ENCODE measurements around the gene TGDS.

Gene TGDS

DNA sequence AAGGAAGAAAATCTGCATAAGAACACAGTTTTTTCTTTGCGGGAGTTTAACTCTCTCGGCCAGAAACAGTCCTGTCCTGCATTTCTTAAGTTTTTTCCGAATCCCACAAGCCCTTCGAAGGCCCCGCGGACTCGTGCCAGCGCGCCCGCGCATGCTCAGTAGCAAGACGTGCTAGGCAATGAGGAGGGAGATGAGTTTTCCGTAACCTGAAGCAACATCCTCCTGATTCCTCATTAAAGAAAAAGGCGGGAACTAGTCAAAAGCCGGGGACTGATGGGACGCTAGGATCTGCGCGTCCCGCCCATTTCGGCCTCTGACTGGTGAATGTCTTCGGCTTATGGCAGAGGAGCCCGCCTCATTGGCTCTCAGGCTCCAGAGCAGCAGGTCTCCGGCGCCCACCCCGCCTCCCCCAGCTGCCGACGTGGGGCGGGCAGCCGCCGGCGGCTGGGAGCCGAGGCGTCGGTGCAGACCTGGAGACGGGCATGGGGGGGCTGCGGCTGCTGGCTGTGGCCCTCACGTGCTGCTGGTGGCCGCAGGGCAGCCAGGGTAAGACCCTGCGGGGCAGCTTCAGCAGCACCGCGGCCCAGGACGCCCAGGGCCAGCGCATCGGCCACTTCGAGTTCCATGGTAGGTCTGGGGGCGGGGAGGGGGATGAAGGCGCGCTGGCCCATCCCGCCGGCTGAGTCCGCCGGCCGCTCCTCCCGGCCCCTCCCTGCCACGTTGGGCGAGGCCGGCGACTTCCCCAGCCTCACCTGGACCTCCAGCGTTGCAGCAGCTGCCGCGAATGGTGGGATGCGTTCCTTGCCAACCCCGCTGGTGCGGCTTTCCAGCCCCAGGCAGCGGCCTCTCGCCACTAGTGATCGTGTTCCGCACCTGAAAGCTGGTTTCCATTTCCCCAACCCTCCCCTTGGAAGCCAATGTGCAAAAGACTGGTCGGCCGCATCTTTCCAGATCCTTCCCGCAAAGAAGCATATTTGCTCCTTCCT, 5.8 kb upstream of the TGDS start, which contains the start of gene GPR180:
Gene GPR180 (plus strand): TSS at position 412 of the 986 bp plus-strand sequence. CDS start 71 bp downstream, at position 483.
- H4K20me1 ChIP-seq (ENCODE audit: insufficient read depth, low read length): no peaks in the 10 kb centered on the region
- H3K9me3 ChIP-seq (replicated peaks; ENCODE audit: insufficient read depth, low read length): no peaks in the 10 kb centered on the region
- no peaks in the 10 kb centered on the region for H3K9me2 ChIP-seq (replicated peaks; ENCODE audit: insufficient read depth, low read length)
- H3K27ac ChIP-seq (ENCODE audit: low read length): peak within 1 kb of the TSS; percentile 38; the same call in 1 of the 2 replicates
- peaks cover 11% of the 10 kb centered on the region for H3K79me2 ChIP-seq (ENCODE audit: low read length)
- peak within 1 kb of the TSS; percentile 62 for H3K4me2 ChIP-seq (ENCODE audit: low read depth, low read length)
- TF ChIP-seq, protein P1, sequence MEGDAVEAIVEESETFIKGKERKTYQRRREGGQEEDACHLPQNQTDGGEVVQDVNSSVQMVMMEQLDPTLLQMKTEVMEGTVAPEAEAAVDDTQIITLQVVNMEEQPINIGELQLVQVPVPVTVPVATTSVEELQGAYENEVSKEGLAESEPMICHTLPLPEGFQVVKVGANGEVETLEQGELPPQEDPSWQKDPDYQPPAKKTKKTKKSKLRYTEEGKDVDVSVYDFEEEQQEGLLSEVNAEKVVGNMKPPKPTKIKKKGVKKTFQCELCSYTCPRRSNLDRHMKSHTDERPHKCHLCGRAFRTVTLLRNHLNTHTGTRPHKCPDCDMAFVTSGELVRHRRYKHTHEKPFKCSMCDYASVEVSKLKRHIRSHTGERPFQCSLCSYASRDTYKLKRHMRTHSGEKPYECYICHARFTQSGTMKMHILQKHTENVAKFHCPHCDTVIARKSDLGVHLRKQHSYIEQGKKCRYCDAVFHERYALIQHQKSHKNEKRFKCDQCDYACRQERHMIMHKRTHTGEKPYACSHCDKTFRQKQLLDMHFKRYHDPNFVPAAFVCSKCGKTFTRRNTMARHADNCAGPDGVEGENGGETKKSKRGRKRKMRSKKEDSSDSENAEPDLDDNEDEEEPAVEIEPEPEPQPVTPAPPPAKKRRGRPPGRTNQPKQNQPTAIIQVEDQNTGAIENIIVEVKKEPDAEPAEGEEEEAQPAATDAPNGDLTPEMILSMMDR (IDR thresholded peaks at IDR 0.05; ENCODE audit: low read length): no peak
- TF ChIP-seq EZH2phosphoT487 (IDR thresholded peaks at IDR 0.05; ENCODE audit: low read length): no peak
- no peak for TF ChIP-seq EZH2 (optimal IDR thresholded peaks at IDR 0.05; ENCODE audit: low read depth, low read length)
- H3F3A ChIP-seq (ENCODE audit: insufficient read depth, low read length): 0 out of 2 replicates have a peak, but pooled peaks cover 7% of the 10 kb centered on the region
- H3K36me3 ChIP-seq (replicated peaks; ENCODE audit: insufficient read depth, low read length): no peaks in the 10 kb centered on the region
- H3K9ac ChIP-seq (ENCODE audit: low read length): peak within 1 kb of the TSS; percentile 77
- no peaks in the 10 kb centered on the region for H3K27me3 ChIP-seq (replicated peaks; ENCODE audit: insufficient read depth, low read length)
- H3K4me3 ChIP-seq (ENCODE audit: low read length): peak within 1 kb of the TSS; percentile 76
- H2AFZ ChIP-seq (ENCODE audit: low read length): peak within 1 kb of the TSS; percentile 85
- DNase-seq: peak; percentile 99
- peaks cover 7% of the 10 kb centered on the region; the same call in 1 of the 2 replicates for H3K4me1 ChIP-seq (ENCODE audit: low read length)

DNA sequence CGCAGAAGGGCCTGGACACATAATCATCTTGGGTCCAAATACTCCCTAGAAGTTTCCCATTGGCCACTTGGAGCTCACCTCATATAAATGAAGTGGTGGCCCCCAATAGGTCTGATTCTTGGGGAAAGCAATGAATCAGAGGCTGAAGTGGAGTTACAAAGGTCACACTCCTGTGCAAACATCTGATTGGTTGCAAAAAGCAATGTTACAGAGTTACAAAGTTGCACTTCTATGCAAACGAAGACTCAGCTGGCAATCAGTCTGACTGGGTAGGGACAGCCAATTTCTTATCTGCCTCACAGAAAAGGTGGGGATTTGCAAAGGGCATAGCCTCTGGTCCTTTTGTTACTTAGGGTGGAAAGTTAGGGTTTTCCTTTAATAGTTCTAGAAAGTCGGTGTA, 3.9 kb upstream of the TGDS start:
- peaks cover 9% of the 10 kb centered on the region; the same call in 1 of the 2 replicates for H3K4me1 ChIP-seq (ENCODE audit: low read length)
- H3K79me2 ChIP-seq (ENCODE audit: low read length): peaks cover 22% of the 10 kb centered on the region
- H3K9me3 ChIP-seq (replicated peaks; ENCODE audit: insufficient read depth, low read length): no peaks in the 10 kb centered on the region
- no peak overlapping the region for H3K4me2 ChIP-seq (ENCODE audit: low read depth, low read length)
- H3K9me2 ChIP-seq (replicated peaks; ENCODE audit: insufficient read depth, low read length): no peaks in the 10 kb centered on the region
- no peaks in the 10 kb centered on the region for H3K36me3 ChIP-seq (replicated peaks; ENCODE audit: insufficient read depth, low read length)
- TF ChIP-seq, protein P1 (IDR thresholded peaks at IDR 0.05; ENCODE audit: low read length): no peak
- TF ChIP-seq EZH2 (optimal IDR thresholded peaks at IDR 0.05; ENCODE audit: low read depth, low read length): no peak
- no peak for TF ChIP-seq EZH2phosphoT487 (IDR thresholded peaks at IDR 0.05; ENCODE audit: low read length)
- H2AFZ ChIP-seq (ENCODE audit: low read length): no peak overlapping the region
- H3K9ac ChIP-seq (ENCODE audit: low read length): no peak overlapping the region
- H3K4me3 ChIP-seq (ENCODE audit: low read length): no peak overlapping the region
- 0 out of 2 replicates have a peak, but pooled peaks cover 7% of the 10 kb centered on the region for H3F3A ChIP-seq (ENCODE audit: insufficient read depth, low read length)
- H3K27ac ChIP-seq (ENCODE audit: low read length): no peak overlapping the region
- no peak for DNase-seq
- no peaks in the 10 kb centered on the region for H4K20me1 ChIP-seq (ENCODE audit: insufficient read depth, low read length)
- H3K27me3 ChIP-seq (replicated peaks; ENCODE audit: insufficient read depth, low read length): no peaks in the 10 kb centered on the region

DNA sequence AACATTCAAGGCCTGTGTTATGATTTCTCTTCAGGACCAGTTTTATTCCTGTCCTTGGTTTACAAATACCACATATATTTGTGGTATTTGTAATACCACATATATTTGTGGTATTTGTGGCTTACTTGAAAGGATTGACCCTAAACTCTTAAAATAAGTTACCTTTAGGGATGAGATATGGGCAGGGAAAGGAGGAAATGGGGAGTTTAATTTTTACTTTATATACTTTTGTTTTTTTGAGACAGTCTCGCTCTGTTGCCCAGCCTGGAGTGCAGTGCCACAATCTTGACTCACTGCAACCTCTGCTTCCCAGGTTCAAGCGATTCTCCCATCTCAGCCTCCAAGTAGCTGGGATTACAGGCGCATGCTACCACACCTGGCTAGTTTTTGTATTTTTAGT, 2.3 kb upstream of the TGDS start:
- no peak for DNase-seq
- Histone ChIP-seq H3F3A (ENCODE audit: insufficient read depth, low read length) (0 out of 2 replicates have a peak, but pooled peaks cover 7% of the 10 kb centered on the region), H3K27me3 (replicated peaks; ENCODE audit: insufficient read depth, low read length) (no peaks in the 10 kb centered on the region), H4K20me1 (ENCODE audit: insufficient read depth, low read length) (no peaks in the 10 kb centered on the region), H3K4me1 (ENCODE audit: low read length) (peaks cover 22% of the 10 kb centered on the region; the same call in 1 of the 2 replicates), H3K4me3 (ENCODE audit: low read length) (no peak overlapping the region), H3K9me2 (replicated peaks; ENCODE audit: insufficient read depth, low read length) (no peaks in the 10 kb centered on the region), H3K9ac (ENCODE audit: low read length) (no peak overlapping the region), H3K4me2 (ENCODE audit: low read depth, low read length) (no peak overlapping the region), H3K27ac (ENCODE audit: low read length) (no peak overlapping the region), H2AFZ (ENCODE audit: low read length) (no peak overlapping the region), H3K9me3 (replicated peaks; ENCODE audit: insufficient read depth, low read length) (no peaks in the 10 kb centered on the region), H3K36me3 (replicated peaks; ENCODE audit: insufficient read depth, low read length) (peaks cover under 1% of the 10 kb centered on the region; the same call in 1 of the 2 replicates), H3K79me2 (ENCODE audit: low read length) (peaks cover 36% of the 10 kb centered on the region)
- TF ChIP-seq EZH2 (optimal IDR thresholded peaks at IDR 0.05; ENCODE audit: low read depth, low read length): no peak
- TF ChIP-seq EZH2phosphoT487 (IDR thresholded peaks at IDR 0.05; ENCODE audit: low read length): no peak
- TF ChIP-seq, protein P1 (IDR thresholded peaks at IDR 0.05; ENCODE audit: low read length): no peak

Data from MM.1S (cell line).